Prostate gland (tissue), 2 donors: ENCODE data around the gene CNPPD1.

Experiments used
- CTCF ChIP-seq, 4 experiments: fragments of 200-600 bp in 2 of 4; fragments of 450-650 bp in 2 of 4; sonication (generic) in 2 of 4; IDR thresholded peaks; 1 replicate in 3 of 4; 2 replicates in 1 of 4; pipeline ENCODE4 v1.5.1; 2016 to 2019; ENCODE audit warnings: antibody characterized with exemption in 4 of 4, mild to moderate bottlenecking in 2 of 4, moderate library complexity in 2 of 4
- POLR2A ChIP-seq: fragments of 450-650 bp; IDR thresholded peaks from one replicate; pipeline ENCODE4 v1.6.1; 2016; ENCODE audit warnings: antibody characterized with exemption, mild to moderate bottlenecking
- POLR2AphosphoS5 ChIP-seq: sonication (generic); formaldehyde crosslinking; IDR thresholded peaks from one replicate; pipeline ENCODE4 v1.6.1; 2017; ENCODE audit warnings: antibody characterized with exemption

- TF ChIP-seq POLR2A, result no peak
- TF ChIP-seq CTCF (IDR thresholded peaks at IDR 0.05), result no peak
- TF ChIP-seq POLR2AphosphoS5, result no peak
These were observed 34.4 kb downstream of the CNPPD1 start for GRCh38 chr2:219142329-219142728.
